Measurements from ENCODE around the gene CTAGE1.

Gene CTAGE1

DNA sequence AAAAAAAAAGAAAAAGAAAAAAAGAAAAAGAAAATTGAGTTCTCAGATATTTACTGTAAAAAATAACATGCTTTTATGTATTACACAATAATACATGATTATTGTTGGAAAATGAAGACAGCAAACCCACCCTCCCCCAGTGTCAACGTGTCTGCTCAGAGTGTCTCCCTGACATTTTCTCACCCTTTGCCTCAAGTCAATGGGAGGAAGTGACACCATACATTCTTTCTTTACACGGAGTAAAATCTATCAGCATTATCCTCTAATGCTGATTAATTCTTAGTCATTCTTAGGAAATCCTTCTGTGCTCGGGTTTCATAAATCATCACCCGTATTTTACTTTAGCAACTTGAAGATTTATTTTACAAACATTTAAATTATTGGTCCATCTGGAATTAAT is 32.0 kb downstream of the CTAGE1 start:
- H3K4me1 ChIP-seq (ENCODE audit: control insufficient read depth in 1 of 2, insufficient read depth in 2 of 2, low read length in 2 of 2) = peaks cover 0 to 2% of the 10 kb centered on the region in 2 experiments
- H3K4ac ChIP-seq (ENCODE audit: low read depth, low read length) = no peak overlapping the region
- H3K9me3 ChIP-seq (ENCODE audit: insufficient read depth, low read depth, low read length) = no peaks in the 10 kb centered on the region
- H4K12ac ChIP-seq (ENCODE audit: low read depth, low read length) = no peak overlapping the region
- no peak overlapping the region for H4K8ac ChIP-seq (ENCODE audit: low read depth, low read length)
- no peak overlapping the region for H3K23ac ChIP-seq (ENCODE audit: low read length)
- no peak overlapping the region for H4K91ac ChIP-seq (ENCODE audit: low read depth, low read length)
- no peak overlapping the region for H2BK5ac ChIP-seq (ENCODE audit: low read depth, low read length, poor library complexity)
- DNase-seq = no peak
- no peaks in the 10 kb centered on the region for H3K79me2 ChIP-seq (ENCODE audit: control insufficient read depth, insufficient read depth, low read length, poor library complexity)
- WGBS (ENCODE audit: extremely low coverage, insufficient coverage, insufficient read length) = no CpG with 5 or more reads among the region's 4 CpGs
- H3K79me1 ChIP-seq (ENCODE audit: low read length) = no peaks in the 10 kb centered on the region
- H2BK120ac ChIP-seq (ENCODE audit: insufficient read depth, low read length, poor library complexity) = no peak overlapping the region
- H2AFZ ChIP-seq (ENCODE audit: insufficient read depth, low read length, poor library complexity) = no peak overlapping the region
- H2AK5ac ChIP-seq (ENCODE audit: low read length) = no peak overlapping the region
- no peak overlapping the region for H3K4me2 ChIP-seq (ENCODE audit: low read length)
- H3K27me3 ChIP-seq (ENCODE audit: insufficient read depth, low read length) = no peaks in the 10 kb centered on the region
- no peaks in the 10 kb centered on the region for H3K36me3 ChIP-seq (ENCODE audit: control insufficient read depth in 1 of 2, insufficient read depth in 2 of 2, low read length in 2 of 2)
- no peak overlapping the region for H3K27ac ChIP-seq (ENCODE audit: low read depth, low read length)
- no peak overlapping the region for H2BK12ac ChIP-seq (ENCODE audit: low read length)
- H3K9ac ChIP-seq (ENCODE audit: low read length) = no peak overlapping the region
- H3K18ac ChIP-seq (ENCODE audit: low read length) = no peak overlapping the region
- no peak overlapping the region for H3K14ac ChIP-seq (ENCODE audit: low read length)
- no peak overlapping the region for H3K4me3 ChIP-seq (ENCODE audit: low read depth, low read length)

DNA sequence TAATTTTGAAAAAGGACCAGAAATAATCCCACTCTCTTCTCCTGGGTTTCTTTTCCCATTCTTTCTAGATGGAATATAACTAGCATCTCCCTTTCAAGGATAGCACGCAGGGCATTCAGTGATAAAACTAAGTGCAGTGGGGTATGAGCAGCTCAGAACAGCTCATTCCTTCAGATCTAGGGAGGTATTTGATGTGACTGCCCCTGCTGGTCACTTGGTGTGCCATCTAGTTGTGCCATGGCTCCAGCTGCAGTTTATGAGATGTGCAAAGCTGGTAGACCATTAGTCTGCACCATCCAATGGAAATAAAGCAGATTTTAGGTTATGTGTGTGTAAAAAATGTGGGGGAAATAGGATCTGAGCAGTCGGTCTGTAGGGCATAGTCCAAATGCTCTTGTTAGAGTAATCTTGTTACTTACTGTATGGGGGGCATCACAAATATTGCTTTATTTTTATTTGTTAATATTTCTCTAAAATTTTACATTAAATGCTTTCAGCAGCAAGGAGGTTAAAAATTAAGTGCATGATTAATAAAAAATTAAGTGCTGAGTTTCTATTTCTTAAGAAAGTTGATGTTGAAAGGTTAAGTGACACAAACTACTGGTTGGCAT is 38.9 kb downstream of the CTAGE1 start:
- Histone ChIP-seq H3K4me3 (ENCODE audit: low read depth, low read length) (no peak overlapping the region), H4K8ac (ENCODE audit: low read depth, low read length) (no peak overlapping the region), H3K23ac (ENCODE audit: low read length) (no peak overlapping the region), H3K27me3 (ENCODE audit: insufficient read depth, low read length) (no peaks in the 10 kb centered on the region), H2AK5ac (ENCODE audit: low read length) (no peak overlapping the region), H3K79me1 (ENCODE audit: low read length) (no peaks in the 10 kb centered on the region), H3K18ac (ENCODE audit: low read length) (no peak overlapping the region), H3K4me2 (ENCODE audit: low read length) (no peak overlapping the region), H3K36me3 (ENCODE audit: control insufficient read depth in 1 of 2, insufficient read depth in 2 of 2, low read length in 2 of 2) (no peaks in the 10 kb centered on the region), H3K27ac (ENCODE audit: low read depth, low read length) (no peak overlapping the region), H2AFZ (ENCODE audit: insufficient read depth, low read length, poor library complexity) (no peak overlapping the region), H3K14ac (ENCODE audit: low read length) (no peak overlapping the region), H4K91ac (ENCODE audit: low read depth, low read length) (no peak overlapping the region), H3K9ac (ENCODE audit: low read length) (no peak overlapping the region), H3K79me2 (ENCODE audit: control insufficient read depth, insufficient read depth, low read length, poor library complexity) (no peaks in the 10 kb centered on the region), H3K9me3 (ENCODE audit: insufficient read depth, low read depth, low read length) (no peaks in the 10 kb centered on the region), H2BK5ac (ENCODE audit: low read depth, low read length, poor library complexity) (no peak overlapping the region), H2BK12ac (ENCODE audit: low read length) (no peak overlapping the region), H3K4ac (ENCODE audit: low read depth, low read length) (no peak overlapping the region), H2BK120ac (ENCODE audit: insufficient read depth, low read length, poor library complexity) (no peak overlapping the region), H4K12ac (ENCODE audit: low read depth, low read length) (no peak overlapping the region), H3K4me1 (ENCODE audit: control insufficient read depth in 1 of 2, insufficient read depth in 2 of 2, low read length in 2 of 2) (no peaks in the 10 kb centered on the region)
- no CpG with 5 or more reads among the region's 2 CpGs for WGBS (ENCODE audit: extremely low coverage, insufficient coverage, insufficient read length)
- peak; percentile 4 to 33 for DNase-seq

DNA sequence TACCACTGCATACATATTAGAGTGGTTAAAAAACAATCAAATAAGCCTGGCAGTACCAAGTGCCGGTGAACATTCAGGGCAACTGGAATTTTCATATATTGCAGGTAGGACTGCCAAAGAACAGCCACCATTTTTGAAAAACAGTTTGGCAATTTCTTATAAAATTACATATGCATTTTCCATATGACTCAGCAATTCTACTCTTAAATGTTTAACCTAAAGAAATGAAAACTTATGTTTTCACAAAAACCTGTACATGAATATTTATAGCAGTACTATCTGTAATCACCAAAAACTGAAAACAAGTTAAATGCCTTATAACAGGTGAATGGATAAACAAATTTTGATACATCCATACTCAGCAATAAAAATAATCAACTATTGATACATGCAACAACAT is 39.9 kb downstream of the CTAGE1 start:
- WGBS (ENCODE audit: extremely low coverage, insufficient coverage, insufficient read length) = no CpG with 5 or more reads among the region's 1 CpG
- Histone ChIP-seq H4K8ac (ENCODE audit: low read depth, low read length) (no peak overlapping the region), H3K27me3 (ENCODE audit: insufficient read depth, low read length) (no peaks in the 10 kb centered on the region), H3K4me1 (ENCODE audit: control insufficient read depth in 1 of 2, insufficient read depth in 2 of 2, low read length in 2 of 2) (no peaks in the 10 kb centered on the region), H3K4ac (ENCODE audit: low read depth, low read length) (no peak overlapping the region), H3K14ac (ENCODE audit: low read length) (no peak overlapping the region), H2AFZ (ENCODE audit: insufficient read depth, low read length, poor library complexity) (no peak overlapping the region), H3K9ac (ENCODE audit: low read length) (no peak overlapping the region), H3K79me2 (ENCODE audit: control insufficient read depth, insufficient read depth, low read length, poor library complexity) (no peaks in the 10 kb centered on the region), H4K91ac (ENCODE audit: low read depth, low read length) (no peak overlapping the region), H4K12ac (ENCODE audit: low read depth, low read length) (no peak overlapping the region), H3K4me2 (ENCODE audit: low read length) (no peak overlapping the region), H2BK120ac (ENCODE audit: insufficient read depth, low read length, poor library complexity) (no peak overlapping the region), H3K18ac (ENCODE audit: low read length) (no peak overlapping the region), H3K9me3 (ENCODE audit: insufficient read depth, low read depth, low read length) (no peaks in the 10 kb centered on the region), H3K79me1 (ENCODE audit: low read length) (no peaks in the 10 kb centered on the region), H2AK5ac (ENCODE audit: low read length) (no peak overlapping the region), H3K36me3 (ENCODE audit: control insufficient read depth in 1 of 2, insufficient read depth in 2 of 2, low read length in 2 of 2) (no peaks in the 10 kb centered on the region), H3K23ac (ENCODE audit: low read length) (no peak overlapping the region), H2BK12ac (ENCODE audit: low read length) (no peak overlapping the region), H3K4me3 (ENCODE audit: low read depth, low read length) (no peak overlapping the region), H3K27ac (ENCODE audit: low read depth, low read length) (no peak overlapping the region), H2BK5ac (ENCODE audit: low read depth, low read length, poor library complexity) (no peak overlapping the region)
- no peak for DNase-seq

DNA sequence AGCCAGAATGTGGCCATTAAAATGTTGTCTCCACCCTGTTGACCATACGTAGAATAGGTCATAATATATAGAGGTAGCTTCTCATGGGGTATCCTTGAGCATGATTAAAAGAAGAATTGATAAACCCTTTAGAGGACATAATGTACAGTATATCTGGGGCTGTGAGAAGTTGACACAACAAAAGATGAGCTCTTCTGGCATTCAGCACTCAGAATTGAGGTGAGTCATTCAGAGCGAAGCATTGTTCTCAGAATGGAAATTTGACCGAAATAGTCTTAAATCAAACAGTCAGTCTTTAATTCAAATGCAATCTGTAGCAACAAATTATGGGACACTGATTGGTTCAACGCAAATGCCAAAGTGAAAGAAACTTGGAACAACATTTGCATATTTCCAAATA is 47.3 kb downstream of the CTAGE1 start:
- no peaks in the 10 kb centered on the region for H3K36me3 ChIP-seq (ENCODE audit: control insufficient read depth in 1 of 2, insufficient read depth in 2 of 2, low read length in 2 of 2)
- no peak overlapping the region for H4K12ac ChIP-seq (ENCODE audit: low read depth, low read length)
- no peak overlapping the region for H3K14ac ChIP-seq (ENCODE audit: low read length)
- H2BK120ac ChIP-seq (ENCODE audit: insufficient read depth, low read length, poor library complexity) = no peak overlapping the region
- H3K9ac ChIP-seq (ENCODE audit: low read length) = no peak overlapping the region
- no peaks in the 10 kb centered on the region for H3K27me3 ChIP-seq (ENCODE audit: insufficient read depth, low read length)
- H3K4me1 ChIP-seq (ENCODE audit: control insufficient read depth in 1 of 2, insufficient read depth in 2 of 2, low read length in 2 of 2) = no peaks in the 10 kb centered on the region
- no peak overlapping the region for H3K18ac ChIP-seq (ENCODE audit: low read length)
- no peak for DNase-seq
- no peak overlapping the region for H2AK5ac ChIP-seq (ENCODE audit: low read length)
- WGBS (ENCODE audit: extremely low coverage, insufficient coverage, insufficient read length) = no CpG with 5 or more reads among the region's 4 CpGs
- H3K4me3 ChIP-seq (ENCODE audit: low read depth, low read length) = no peak overlapping the region
- no peaks in the 10 kb centered on the region for H3K79me2 ChIP-seq (ENCODE audit: control insufficient read depth, insufficient read depth, low read length, poor library complexity)
- no peak overlapping the region for H3K23ac ChIP-seq (ENCODE audit: low read length)
- no peak overlapping the region for H3K4me2 ChIP-seq (ENCODE audit: low read length)
- no peaks in the 10 kb centered on the region for H3K79me1 ChIP-seq (ENCODE audit: low read length)
- H2BK5ac ChIP-seq (ENCODE audit: low read depth, low read length, poor library complexity) = no peak overlapping the region
- H3K4ac ChIP-seq (ENCODE audit: low read depth, low read length) = no peak overlapping the region
- H3K9me3 ChIP-seq (ENCODE audit: insufficient read depth, low read depth, low read length) = no peaks in the 10 kb centered on the region
- H2BK12ac ChIP-seq (ENCODE audit: low read length) = no peak overlapping the region
- H2AFZ ChIP-seq (ENCODE audit: insufficient read depth, low read length, poor library complexity) = no peak overlapping the region
- H4K8ac ChIP-seq (ENCODE audit: low read depth, low read length) = no peak overlapping the region
- H4K91ac ChIP-seq (ENCODE audit: low read depth, low read length) = no peak overlapping the region
- no peak overlapping the region for H3K27ac ChIP-seq (ENCODE audit: low read depth, low read length)

Measured in trophoblast cell (in vitro differentiated cells and primary cell).